Colon (tissue), 2 donors: ENCODE data around the gene BCO1.

ENCODE experiments used
- FAIRE-seq: peaks from 2 replicates; lab custom pipeline; 2012; peaks lifted over from hg19 to GRCh38; lab: Jason Lieb, UNC
- donor health status: control.
- donor health status: control.

BCO1 gene

GRCh38 chr16:81318711-81319110 lies 80.2 kb downstream of the BCO1 start:
- FAIRE-seq, result no peak

GRCh38 chr16:81319221-81319912 lies 80.9 kb downstream of the BCO1 start:
- no peak for FAIRE-seq

GRCh38 chr16:81321039-81321438 lies 82.5 kb downstream of the BCO1 start:
- FAIRE-seq, result no peak

- no peak for FAIRE-seq
Observed at GRCh38 chr16:81321536-81321935, 83.0 kb downstream of the BCO1 start.

GRCh38 chr16:81324808-81325207 lies 86.3 kb downstream of the BCO1 start:
- no peak for FAIRE-seq

- no peak for FAIRE-seq
Observed at GRCh38 chr16:81327011-81327410, 88.5 kb downstream of the BCO1 start.

GRCh38 chr16:81327447-81328196 lies 89.1 kb downstream of the BCO1 start:
- no peak for FAIRE-seq

GRCh38 chr16:81329947-81330346 lies 91.5 kb downstream of the BCO1 start:
- FAIRE-seq, result no peak

- no peak for FAIRE-seq
Observed at GRCh38 chr16:81333356-81333755, 94.9 kb downstream of the BCO1 start.

- FAIRE-seq, result no peak
Observed at GRCh38 chr16:81335669-81336068, 97.2 kb downstream of the BCO1 start.

- no peak for FAIRE-seq
Observed at GRCh38 chr16:81337097-81337496, 98.6 kb downstream of the BCO1 start.
